CD14-positive monocyte (primary cell): ENCODE measurements around the gene CLASP1. TPM values are rescaled to one million over a fixed set of nuclear protein-coding genes. Genes with fewer than 3 reads are reported as not detected.
A peak's percentile ranks its signal among the peaks of the same experiment; 100 is the strongest.

Source experiments
- DNase-seq, 3 donors: peaks; one replicate each; pipeline ENCODE4 v3.0.0-alpha.2; 2011 to 2022
- H2AFZ ChIP-seq: 2 replicates; pipeline ENCODE4 v1.6.0; 2012; ENCODE audit warnings: mild to moderate bottlenecking, low read depth, low read length, inconsistent platforms; ENCODE audit not compliant: insufficient read depth, poor library complexity, severe bottlenecking
- H3K27ac ChIP-seq, 2 donors: 1 replicate in 1 of 2; 2 replicates in 1 of 2; pipeline ENCODE4 v1.5.1; 2012 to 2013; ENCODE audit warnings: low read length in 2 of 2, control low read depth in 1 of 2, inconsistent platforms in 1 of 2, low read depth in 1 of 2, mild to moderate bottlenecking in 1 of 2
- H3K27me3 ChIP-seq, 2 donors: one replicate each; pipeline versions ENCODE4 v1.6.0 to v1.6.1; 2011 to 2013; ENCODE audit warnings: low read length in 2 of 2; ENCODE audit not compliant: control insufficient read depth in 2 of 2, insufficient read depth in 2 of 2
- H3K36me3 ChIP-seq, 2 donors: replicated peaks in 1 of 2; 1 replicate in 1 of 2; 2 replicates in 1 of 2; pipeline versions ENCODE4 v1.5.1 to v1.6.1; 2012 to 2013; ENCODE audit warnings: low read length in 2 of 2, control low read depth in 1 of 2, inconsistent platforms in 1 of 2, mild to moderate bottlenecking in 1 of 2; ENCODE audit not compliant: insufficient read depth in 2 of 2, control insufficient read depth in 1 of 2
- H3K4me1 ChIP-seq, 2 donors: 1 replicate in 1 of 2; 2 replicates in 1 of 2; pipeline versions ENCODE4 v1.5.1 to v1.6.1; 2012 to 2013; ENCODE audit warnings: low read length in 2 of 2, control low read depth in 1 of 2, inconsistent platforms in 1 of 2, mild to moderate bottlenecking in 1 of 2, moderate library complexity in 1 of 2; ENCODE audit not compliant: insufficient read depth in 2 of 2, control insufficient read depth in 1 of 2
- H3K4me2 ChIP-seq: replicated peaks from 2 replicates; pipeline ENCODE3; 2012; ENCODE audit warnings: low read length, moderate library complexity, mild to moderate bottlenecking; ENCODE audit not compliant: poor library complexity, severe bottlenecking; ENCODE audit errors: extremely low read depth
- H3K4me3 ChIP-seq, 3 experiments: fragments of 200-600 bp in 1 of 3; sonication (generic) in 1 of 3; replicated peaks in 1 of 3; 1 replicate in 2 of 3; 2 replicates in 1 of 3; pipeline ENCODE4 v1.5.1; 2011 to 2013; ENCODE audit warnings: low read length in 3 of 3, mild to moderate bottlenecking in 3 of 3, control low read depth in 2 of 3, low read depth in 2 of 3, inconsistent platforms in 1 of 3, moderate library complexity in 1 of 3
- H3K79me2 ChIP-seq: 2 replicates; pipeline ENCODE4 v1.6.0; 2012; ENCODE audit warnings: mild to moderate bottlenecking, control low read depth, inconsistent platforms, low read length, moderate library complexity; ENCODE audit not compliant: insufficient read depth
- H3K9ac ChIP-seq: 2 replicates; pipeline ENCODE4 v1.6.0; 2017; ENCODE audit warnings: low read length, mild to moderate bottlenecking; ENCODE audit not compliant: insufficient read depth, poor library complexity, severe bottlenecking
- H3K9me3 ChIP-seq, 2 donors: replicated peaks in 1 of 2; 1 replicate in 1 of 2; 2 replicates in 1 of 2; pipeline versions ENCODE4 v1.5.1 to v1.6.1; 2012 to 2013; ENCODE audit warnings: low read length in 2 of 2, control low read depth in 1 of 2; ENCODE audit not compliant: control insufficient read depth in 1 of 2, insufficient read depth in 1 of 2
- H4K20me1 ChIP-seq: 2 replicates; pipeline ENCODE4 v1.6.0; 2012; ENCODE audit warnings: mild to moderate bottlenecking, low read length, control low read depth, moderate library complexity; ENCODE audit not compliant: insufficient read depth
- H3K27ac Mint-ChIP-seq, 7 donors: one replicate each; pipeline ENCODE4 v1.8.0; 2020; ENCODE audit warnings: mild to moderate bottlenecking in 7 of 7, mixed read lengths in 7 of 7, moderate library complexity in 6 of 7, inconsistent platforms in 2 of 7
- H3K27me3 Mint-ChIP-seq, 3 donors: one replicate each; pipeline ENCODE4 v1.8.0; 2021 to 2022; ENCODE audit warnings: low read depth in 3 of 3, mild to moderate bottlenecking in 3 of 3, mixed read lengths in 3 of 3, moderate library complexity in 3 of 3, inconsistent platforms in 1 of 3
- H3K36me3 Mint-ChIP-seq, 2 donors: one replicate each; pipeline ENCODE4 v1.8.0; 2020; ENCODE audit warnings: mixed read lengths in 2 of 2, inconsistent platforms in 1 of 2, mild to moderate bottlenecking in 1 of 2
- H3K4me1 Mint-ChIP-seq: one replicate; pipeline ENCODE4 v1.8.0; 2020; ENCODE audit warnings: mild to moderate bottlenecking, mixed read lengths
- H3K4me3 Mint-ChIP-seq, 2 donors: one replicate each; pipeline ENCODE4 v1.8.0; 2020; ENCODE audit warnings: mild to moderate bottlenecking in 2 of 2, mixed read lengths in 2 of 2, moderate library complexity in 1 of 2
- H3K9me3 Mint-ChIP-seq, 7 donors: one replicate each; pipeline ENCODE4 v1.8.0; 2020 to 2022; ENCODE audit warnings: mixed read lengths in 7 of 7, mild to moderate bottlenecking in 6 of 7, moderate library complexity in 6 of 7, inconsistent platforms in 2 of 7
- WGBS: methylation state at CpG from one replicate; pipeline ENCODE4 v1.1.5; 2013; ENCODE audit warnings: missing lambda C conversion rate; ENCODE audit not compliant: insufficient coverage; 5-methylcytosine and 5-hydroxymethylcytosine counted together
- intact Hi-C, 2 donors: fragments of 100-400 bp; cut with micrococcal nuclease; formaldehyde crosslinking; loops; one replicate each; pipeline versions ENCODE4 v1.15.0 to v1.15.1; 2023
- polyA plus RNA-seq, 3 donors: library from polyadenylated mRNA; depleted of rRNA in 1 of 3; unstranded in 2 of 3; stranded (reverse) in 1 of 3; fragments of 300-500 nt in 2 of 3; fragments of >200 nt in 1 of 3; fragmentation: Illumina TruSeq in 2 of 3; gene quantifications; 1 replicate in 2 of 3; 2 replicates in 1 of 3; pipeline ENCODE4 v1.2.3, GENCODE V29; 2012 to 2021
- TF ChIP-seq, protein P1 (sequence below): fragments of 200-600 bp; IDR thresholded peaks from one replicate; pipeline ENCODE4 v1.8.0; 2022; ENCODE audit warnings: antibody characterized with exemption, mild to moderate bottlenecking

The CLASP1 gene
- polyA plus RNA-seq, 3 donors = 4.8 to 8.1 (median 7.6) TPM

DNA sequence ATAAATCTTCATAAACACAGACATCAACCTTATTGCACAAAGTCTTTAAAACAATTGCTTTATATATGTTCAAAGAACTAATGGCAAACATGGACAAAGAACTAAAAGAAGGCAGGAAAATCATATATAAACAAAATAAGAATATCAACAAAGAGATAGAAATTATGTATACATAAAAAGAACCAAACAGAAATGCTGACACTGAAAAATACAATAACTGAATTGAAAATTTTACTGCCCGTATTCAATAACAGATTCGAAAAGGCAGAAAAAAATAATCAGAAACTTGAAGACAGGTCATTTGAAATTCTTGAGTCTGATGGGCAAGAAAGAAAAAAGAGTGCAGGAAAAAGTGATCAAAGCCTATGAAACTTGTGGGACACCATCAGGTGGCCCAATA is 342.2 kb downstream of the CLASP1 start:
- Histone ChIP-seq H3K9ac (no peak overlapping the region), H3K4me2 (no peak overlapping the region), H2AFZ (no peak overlapping the region), H4K20me1 (no peaks in the 10 kb centered on the region), H3K79me2 (no peaks in the 10 kb centered on the region), H3K27ac (no peak overlapping the region), H3K4me3 (no peak overlapping the region), H3K27me3 (peaks cover 7 to 12% of the 10 kb centered on the region in 2 donors), H3K9me3 (no peaks in the 10 kb centered on the region), H3K4me1 (peaks cover 17% of the 10 kb centered on the region in 2 donors), H3K36me3 (no peaks in the 10 kb centered on the region)
- intact Hi-C loops = no loop called here
- Mint-ChIP-seq H3K9me3 (peaks cover 0 to 7% (median 2%) of the 10 kb centered on the region in 7 donors), H3K4me3 (peak overlapping the region in 1 of 2 donors; percentile 14), H3K27me3 (peaks cover 13 to 34% (median 30%) of the 10 kb centered on the region in 3 donors), H3K4me1 (peaks cover 28% of the 10 kb centered on the region), H3K27ac (no peak overlapping the region), H3K36me3 (no peaks in the 10 kb centered on the region)
- 100% methylated on average over 1 of the region's 2 CpGs for WGBS
- TF ChIP-seq, protein P1, sequence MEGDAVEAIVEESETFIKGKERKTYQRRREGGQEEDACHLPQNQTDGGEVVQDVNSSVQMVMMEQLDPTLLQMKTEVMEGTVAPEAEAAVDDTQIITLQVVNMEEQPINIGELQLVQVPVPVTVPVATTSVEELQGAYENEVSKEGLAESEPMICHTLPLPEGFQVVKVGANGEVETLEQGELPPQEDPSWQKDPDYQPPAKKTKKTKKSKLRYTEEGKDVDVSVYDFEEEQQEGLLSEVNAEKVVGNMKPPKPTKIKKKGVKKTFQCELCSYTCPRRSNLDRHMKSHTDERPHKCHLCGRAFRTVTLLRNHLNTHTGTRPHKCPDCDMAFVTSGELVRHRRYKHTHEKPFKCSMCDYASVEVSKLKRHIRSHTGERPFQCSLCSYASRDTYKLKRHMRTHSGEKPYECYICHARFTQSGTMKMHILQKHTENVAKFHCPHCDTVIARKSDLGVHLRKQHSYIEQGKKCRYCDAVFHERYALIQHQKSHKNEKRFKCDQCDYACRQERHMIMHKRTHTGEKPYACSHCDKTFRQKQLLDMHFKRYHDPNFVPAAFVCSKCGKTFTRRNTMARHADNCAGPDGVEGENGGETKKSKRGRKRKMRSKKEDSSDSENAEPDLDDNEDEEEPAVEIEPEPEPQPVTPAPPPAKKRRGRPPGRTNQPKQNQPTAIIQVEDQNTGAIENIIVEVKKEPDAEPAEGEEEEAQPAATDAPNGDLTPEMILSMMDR = no peak
- no peak for DNase-seq

GRCh38 chr2:121304941-121305340 is 344.3 kb downstream of the CLASP1 start:
- Mint-ChIP-seq H3K9me3 (peaks cover 0 to 7% (median 2%) of the 10 kb centered on the region in 7 donors), H3K4me3 (no peak overlapping the region), H3K27ac (peak overlapping the region in 1 of 7 donors; percentile 20), H3K4me1 (peaks cover 27% of the 10 kb centered on the region), H3K36me3 (no peaks in the 10 kb centered on the region), H3K27me3 (peaks cover 12 to 27% (median 24%) of the 10 kb centered on the region in 3 donors)
- Histone ChIP-seq H4K20me1 (no peaks in the 10 kb centered on the region), H3K4me3 (no peak overlapping the region), H3K4me2 (no peak overlapping the region), H3K27ac (no peak overlapping the region), H3K36me3 (no peaks in the 10 kb centered on the region), H3K79me2 (no peaks in the 10 kb centered on the region), H3K27me3 (peaks cover 7 to 8% of the 10 kb centered on the region in 2 donors), H2AFZ (no peak overlapping the region), H3K4me1 (peaks cover 17% of the 10 kb centered on the region in 2 donors), H3K9ac (no peak overlapping the region), H3K9me3 (no peaks in the 10 kb centered on the region)
- intact Hi-C loops = no loop called here
- TF ChIP-seq, protein P1 = no peak
- no peak for DNase-seq
- no CpG with 5 or more reads among the region's 2 CpGs for WGBS
